ENCODE data around the gene BMP4.

GRCh38 chr14:53971521-53971920 lies 14.9 kb upstream of the BMP4 start:
- TF ChIP-seq POLR2A (IDR thresholded peaks at IDR 0.05): no peak
- TF ChIP-seq CTCF (IDR thresholded peaks at IDR 0.05): no peak

All from esophagus squamous epithelium (tissue), 4 donors.